Measurements from ENCODE around the gene SGF29.
"Not testable (repeated sequence)": the region's sequence is repeated elsewhere in the genome, so short reads cannot be mapped to it uniquely, and the experiment has no call there.

Gene SGF29

DNA sequence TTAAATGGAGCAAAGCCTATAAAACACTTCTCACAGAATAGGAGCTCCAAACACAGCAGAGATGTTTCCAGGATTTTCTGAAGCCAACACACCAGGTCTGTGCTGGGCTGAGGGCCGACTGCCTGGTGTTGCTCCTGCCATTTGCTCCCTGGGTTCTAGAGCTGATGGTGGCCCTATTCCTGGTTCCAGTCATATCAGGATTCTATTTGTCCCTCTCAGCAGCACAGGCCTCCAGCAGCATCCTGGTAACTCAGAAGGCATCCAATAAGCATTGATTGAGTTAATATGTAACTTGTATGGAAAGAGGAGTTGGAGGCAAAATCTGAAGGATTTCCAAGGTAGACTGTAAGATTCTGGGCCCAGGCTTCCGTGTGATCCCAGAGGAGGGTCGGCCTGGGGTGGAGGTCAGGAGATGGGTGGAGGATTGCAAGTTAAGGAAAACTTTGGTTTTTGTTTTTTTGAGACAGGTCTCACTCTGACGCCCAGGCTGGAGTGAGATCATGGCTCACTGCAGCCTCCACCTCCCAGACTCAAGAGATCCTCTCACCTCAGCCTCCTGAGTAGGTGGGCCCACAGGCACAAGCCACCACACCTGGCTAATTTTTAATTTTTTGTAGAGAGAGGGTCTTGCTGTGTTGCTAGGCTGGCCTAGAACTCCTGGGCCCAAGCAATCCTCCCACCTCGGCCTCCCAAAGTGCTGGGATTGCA lies 20.6 kb upstream of the SGF29 start:
- DNase-seq, result no peak

DNA sequence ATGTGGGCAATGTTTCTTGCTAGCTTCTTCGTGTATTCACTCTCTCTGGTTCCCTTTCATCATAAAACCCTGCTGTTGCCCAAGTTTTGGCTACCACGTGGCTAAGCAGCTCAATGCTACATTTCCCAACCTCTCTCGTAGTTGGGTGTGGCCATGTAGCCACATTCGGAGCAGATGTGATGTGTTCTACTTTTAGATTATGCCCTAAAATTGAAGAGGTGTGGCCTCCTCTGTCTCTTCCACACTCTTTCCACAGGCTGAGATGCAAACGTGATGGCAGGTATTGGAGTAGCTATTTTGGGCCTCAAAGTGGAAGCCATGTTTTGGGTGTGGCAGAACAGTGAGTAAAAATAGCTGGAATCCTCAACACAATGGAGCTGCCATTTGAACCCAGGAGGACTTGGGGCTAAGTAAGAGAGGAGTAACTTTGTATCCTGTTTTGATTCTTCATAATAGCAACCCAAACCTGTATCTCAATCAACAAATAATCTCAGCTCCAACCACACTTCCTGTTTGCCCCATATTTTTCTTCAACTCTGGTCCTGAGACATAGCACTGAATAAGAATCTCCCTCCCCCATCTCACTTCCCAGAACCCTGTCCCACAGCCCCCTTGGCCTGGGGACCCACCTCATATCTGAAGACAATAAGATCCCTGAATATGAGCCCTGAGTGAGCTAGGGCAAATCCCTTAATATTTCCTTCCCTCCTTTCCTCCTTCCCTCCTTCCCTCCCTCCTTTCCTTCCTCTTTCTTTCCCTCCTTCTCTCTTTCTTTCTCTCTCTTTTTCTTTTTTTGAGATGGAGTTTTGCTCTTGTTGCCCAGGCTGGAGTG lies 19.0 kb upstream of the SGF29 start:
- DNase-seq, result no peak

DNA sequence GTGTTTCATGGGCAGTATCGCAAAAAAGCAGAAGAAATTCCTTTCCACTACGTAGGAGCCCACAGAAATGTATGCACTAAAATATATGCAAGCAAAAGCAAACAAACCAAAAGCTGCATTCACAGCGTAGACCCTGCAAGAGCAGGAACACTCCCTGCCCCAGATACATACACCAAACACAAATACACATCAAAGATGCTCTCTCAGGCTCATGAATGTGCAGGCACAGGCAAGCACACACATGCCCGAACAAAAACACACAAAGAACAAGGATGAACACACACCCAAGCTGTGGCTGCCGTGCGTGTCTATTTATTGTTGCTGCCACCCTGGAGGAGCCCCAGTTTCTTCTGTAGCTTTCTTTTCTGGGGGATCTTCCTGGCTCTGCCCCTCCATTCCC lies 16.6 kb upstream of the SGF29 start:
- DNase-seq, result no peak

- no peak for DNase-seq
These were observed 15.6 kb upstream of the SGF29 start for GRCh38 chr16:28537964-28538732.

DNA sequence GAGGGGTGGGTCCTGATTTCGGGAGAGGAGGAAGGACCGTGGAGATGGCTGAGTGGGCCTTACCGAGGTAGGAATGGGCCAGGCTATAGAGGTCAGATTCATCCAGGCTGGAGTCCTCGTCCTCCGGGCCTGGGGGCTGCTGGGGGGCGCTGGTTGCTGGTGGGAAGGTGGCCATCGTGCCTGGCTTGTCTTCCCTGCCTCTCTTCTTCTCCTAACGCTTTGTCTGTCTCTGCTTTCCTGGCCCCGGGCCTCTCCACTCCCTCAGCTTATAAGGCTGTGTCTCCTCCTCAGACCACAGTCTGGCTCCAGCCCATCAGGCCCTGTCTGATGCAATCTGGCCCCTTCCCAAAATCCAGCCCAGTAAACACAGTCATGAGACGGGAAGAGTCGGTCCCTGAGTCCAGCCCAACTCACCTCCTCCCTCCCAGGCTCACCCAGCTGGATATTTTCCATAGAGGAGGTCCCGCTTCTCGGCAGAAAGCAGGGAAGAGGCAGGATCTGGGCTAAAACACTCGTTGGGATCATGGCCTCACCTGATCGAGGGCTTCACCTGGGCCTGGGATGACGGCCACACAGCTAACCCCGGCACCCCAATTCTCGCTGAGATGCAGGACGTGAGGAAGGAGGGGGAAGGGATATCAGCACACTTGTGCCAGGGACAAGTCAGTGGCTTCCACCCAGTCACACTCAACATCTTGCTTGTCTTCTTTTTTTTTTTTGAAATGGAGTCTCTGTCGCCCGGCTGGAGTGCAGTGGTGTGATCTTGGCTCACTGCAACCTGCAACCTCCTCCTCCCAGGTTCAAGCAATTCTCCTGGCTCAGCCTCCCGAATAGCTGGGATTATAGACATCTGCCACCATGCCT lies 14.8 kb upstream of the SGF29 start, which contains the start of gene NUPR1:
TSS of gene NUPR1 (minus strand) at position 242 of the 864 bp plus-strand sequence. CDS start at position 175, 67 bp downstream.
- DNase-seq, result peak in 48 of 56 donors; percentile 1 to 81 (median 44)

GRCh38 chr16:28540346-28540745 lies 13.4 kb upstream of the SGF29 start:
- DNase-seq, result no peak

GRCh38 chr16:28542646-28543045 lies 11.1 kb upstream of the SGF29 start:
- DNase-seq, result no peak

DNA sequence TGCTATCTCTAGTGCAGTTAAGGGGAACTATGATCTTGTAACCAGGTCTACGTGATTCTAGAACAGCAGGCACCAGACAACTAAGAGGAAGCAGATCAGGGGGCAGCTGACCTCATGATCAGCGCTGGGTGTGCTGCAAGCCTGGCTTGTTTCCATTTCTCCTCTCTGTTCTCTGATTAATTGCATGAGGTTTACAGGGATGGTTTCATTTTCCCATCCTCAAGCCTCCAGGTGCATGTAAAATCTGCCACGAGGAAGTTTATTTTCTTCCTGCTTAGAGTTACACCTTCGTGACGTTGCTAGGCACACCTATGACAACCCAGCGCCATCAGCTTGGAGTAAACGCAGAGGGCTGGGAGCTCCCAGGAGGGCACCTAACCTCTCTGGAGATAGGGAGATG lies 10.6 kb upstream of the SGF29 start:
- DNase-seq, result peak in 6 of 56 donors; percentile 0 to 40 (median 12)

DNA sequence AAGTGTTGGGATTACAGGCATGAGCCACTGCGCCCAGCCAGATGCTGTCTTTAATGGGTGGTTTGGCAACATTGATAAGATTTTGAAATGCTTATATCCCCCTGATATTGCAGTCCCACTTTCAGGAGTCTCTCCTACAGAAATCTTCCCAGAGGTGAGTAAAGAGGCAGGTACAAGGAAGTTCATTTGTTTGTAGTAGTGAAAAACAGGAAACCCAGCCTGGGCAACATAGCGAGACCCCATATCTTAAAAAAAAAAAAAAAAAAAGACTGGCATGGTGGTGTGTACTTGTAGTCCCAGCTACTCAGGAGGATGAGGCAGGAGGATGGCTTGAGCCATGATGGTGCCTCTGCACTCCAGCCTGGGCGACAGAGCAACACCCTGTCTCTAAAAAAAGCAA lies 8.7 kb upstream of the SGF29 start:
- DNase-seq, result no peak

DNA sequence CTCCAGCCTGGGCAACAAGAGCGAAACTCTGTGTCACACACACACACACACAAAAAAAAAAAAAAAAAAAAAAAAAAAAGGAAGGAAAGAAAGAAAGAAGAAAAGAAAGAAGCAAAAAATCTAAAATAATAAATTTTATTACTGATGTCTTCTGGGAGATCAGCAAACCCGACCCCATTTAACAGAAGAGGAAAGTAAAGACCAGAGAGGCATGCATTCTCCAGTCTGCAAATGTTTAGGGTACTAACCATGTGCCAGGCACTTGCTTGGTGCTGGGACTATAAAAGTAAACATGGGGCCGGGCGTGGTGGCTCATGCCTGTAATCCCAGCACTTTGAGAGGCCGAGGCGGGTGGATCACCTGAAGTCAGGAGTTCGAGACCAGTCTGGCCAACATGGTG lies 7.8 kb upstream of the SGF29 start:
- not testable (repeated sequence) for DNase-seq

DNA sequence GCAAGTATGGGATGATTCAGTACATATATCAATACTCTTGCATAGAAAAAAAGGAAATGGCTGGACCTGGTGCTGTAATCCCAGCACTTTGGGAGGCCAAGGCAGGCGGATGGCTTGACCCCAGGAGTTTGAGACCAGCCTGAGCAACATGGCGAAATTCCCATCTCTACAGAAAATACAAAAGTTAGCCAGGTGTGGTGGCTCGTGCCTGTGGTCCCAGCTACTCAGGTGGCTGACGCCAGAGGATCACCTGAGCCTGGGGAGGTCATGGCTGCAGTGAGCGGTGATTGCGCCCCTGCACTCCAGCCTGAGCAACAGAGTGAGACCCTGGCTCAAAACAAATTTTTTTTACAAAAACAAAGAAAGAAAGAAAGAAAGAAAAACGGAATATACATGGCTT lies 7.1 kb upstream of the SGF29 start:
- no peak for DNase-seq

DNA sequence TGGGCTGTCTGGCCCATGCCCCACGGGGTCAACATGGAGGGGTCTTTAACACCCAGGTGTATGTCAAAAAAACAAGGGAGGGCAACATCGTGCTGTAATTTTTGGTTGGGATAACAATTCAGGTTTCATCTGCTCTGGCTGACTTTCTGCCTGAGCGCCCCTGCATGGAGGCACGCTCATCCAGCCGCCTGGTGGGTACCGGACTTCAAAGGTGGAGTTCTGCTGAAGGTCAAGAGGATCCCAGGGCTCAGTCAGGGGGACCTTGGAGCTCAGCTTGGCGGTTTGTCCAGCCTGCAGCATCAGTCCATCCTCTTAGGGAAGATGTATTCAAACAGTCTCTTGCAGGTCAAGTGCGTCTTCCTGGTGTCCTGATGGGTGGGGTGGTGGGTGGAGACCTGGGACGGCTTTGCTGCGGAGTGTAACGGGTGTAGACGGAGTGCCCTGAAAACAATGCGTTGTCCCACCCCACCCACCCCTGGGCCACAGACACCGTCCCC lies 5.4 kb upstream of the SGF29 start:
- no peak for DNase-seq

- DNase-seq, result no peak
These were observed 4.3 kb upstream of the SGF29 start for GRCh38 chr16:28549301-28549899.

- no peak for DNase-seq
These were observed 1.1 kb downstream of the SGF29 start for GRCh38 chr16:28554634-28555423.

- DNase-seq, result no peak
These were observed 1.8 kb downstream of the SGF29 start for GRCh38 chr16:28555561-28555960.

GRCh38 chr16:28556914-28557320 lies 3.2 kb downstream of the SGF29 start:
- DNase-seq, result no peak

GRCh38 chr16:28558456-28558855 lies 4.7 kb downstream of the SGF29 start:
- no peak for DNase-seq

DNA sequence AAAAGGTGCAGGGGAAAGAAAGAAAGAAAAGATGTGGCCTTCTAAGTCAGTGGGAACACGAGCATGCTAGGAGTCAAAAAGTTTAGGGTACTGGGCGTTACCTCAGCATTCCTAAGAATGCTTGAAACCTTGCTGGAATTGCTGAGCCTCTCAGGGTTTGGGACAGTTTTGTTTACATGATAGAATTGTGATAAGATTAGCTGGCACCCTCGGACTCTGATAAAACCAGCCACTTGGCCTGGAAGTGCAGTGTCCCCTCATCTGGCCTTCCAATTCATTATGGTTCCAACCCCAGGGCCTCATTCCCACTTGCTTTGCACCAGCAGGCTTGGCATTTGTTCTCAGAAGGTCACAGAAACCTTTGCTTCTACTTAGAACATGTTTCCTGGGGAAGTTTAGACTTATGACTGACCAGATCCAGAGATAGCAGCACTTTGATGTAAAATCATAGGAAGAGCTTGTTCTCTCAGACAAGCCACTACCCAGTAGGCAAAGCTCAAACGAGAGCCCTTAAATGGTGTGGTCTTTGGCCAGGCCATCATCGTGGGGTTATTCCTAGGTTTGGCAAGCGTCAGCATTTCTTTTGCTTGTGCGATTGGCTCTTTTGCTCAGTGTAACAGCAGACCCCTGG lies 8.0 kb downstream of the SGF29 start:
- no peak for DNase-seq

GRCh38 chr16:28562199-28562598 lies 8.5 kb downstream of the SGF29 start:
- no peak for DNase-seq
